Prostate gland (tissue), 2 donors: ENCODE data around the gene DLGAP1.

Source experiments
- CTCF ChIP-seq, 4 experiments: fragments of 200-600 bp in 2 of 4; fragments of 450-650 bp in 2 of 4; sonication (generic) in 2 of 4; IDR thresholded peaks; 1 replicate in 3 of 4; 2 replicates in 1 of 4; pipeline ENCODE4 v1.5.1; 2016 to 2019; ENCODE audit warnings: antibody characterized with exemption in 4 of 4, mild to moderate bottlenecking in 2 of 4, moderate library complexity in 2 of 4
- POLR2A ChIP-seq: fragments of 450-650 bp; IDR thresholded peaks from one replicate; pipeline ENCODE4 v1.6.1; 2016; ENCODE audit warnings: antibody characterized with exemption, mild to moderate bottlenecking
- POLR2AphosphoS5 ChIP-seq: sonication (generic); formaldehyde crosslinking; IDR thresholded peaks from one replicate; pipeline ENCODE4 v1.6.1; 2017; ENCODE audit warnings: antibody characterized with exemption

GRCh38 chr18:3529077-3529476 lies 926.0 kb downstream of the DLGAP1 start:
- TF ChIP-seq POLR2AphosphoS5 (no peak), CTCF (IDR thresholded peaks at IDR 0.05) (no peak), POLR2A (no peak)
